GM21526 (cell line): Measurements from ENCODE around the gene EHMT1.
A peak's percentile ranks its signal among the peaks of the same experiment; 100 is the strongest.
"Not testable (repeated sequence)": the region's sequence is repeated elsewhere in the genome, so short reads cannot be mapped to it uniquely, and the experiment has no call there.

Experiments used
- ATAC-seq: cut with Tn5 transposase; IDR thresholded peaks from one replicate; pipeline ENCODE4 v1.9.1; 2021; ENCODE audit warnings: moderate library complexity; ENCODE audit not compliant: unreplicated experiment, low FRiP score

Gene EHMT1

GRCh38 chr9:137590123-137590468 lies 28.7 kb upstream of the EHMT1 start:
- no peak for ATAC-seq

- peak; percentile 66 for ATAC-seq
These were observed 28.1 kb upstream of the EHMT1 start, which contains the start of gene ZMYND19 for GRCh38 chr9:137590469-137591383. Gene ZMYND19, minus strand, starts transcription at chr9:137590512. Its CDS starts 249 bp downstream, at chr9:137590263.

GRCh38 chr9:137592767-137593166 lies 26.0 kb upstream of the EHMT1 start:
- ATAC-seq: no peak

DNA sequence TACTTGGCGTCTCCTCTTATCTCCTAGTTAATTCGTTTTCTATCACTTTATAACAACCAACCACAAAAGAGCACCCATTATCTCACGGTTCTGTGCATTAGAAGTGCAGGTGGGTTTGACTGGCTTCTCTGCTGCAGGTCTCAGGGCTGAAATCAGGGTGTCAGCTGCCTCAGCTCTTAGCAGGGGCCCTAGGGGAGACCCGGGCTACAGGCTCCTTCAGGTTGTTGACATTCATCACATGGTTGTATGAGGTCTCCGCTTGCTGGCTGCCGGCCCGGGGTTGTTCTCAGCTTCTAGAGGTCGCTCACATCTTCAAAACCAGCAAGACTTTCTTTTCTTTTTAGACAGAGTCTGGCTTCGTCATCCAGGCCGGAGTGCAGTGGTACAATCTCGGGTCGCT lies 25.6 kb upstream of the EHMT1 start:
- ATAC-seq: no peak

GRCh38 chr9:137596577-137596976 lies 22.2 kb upstream of the EHMT1 start:
- ATAC-seq: not testable (repeated sequence)

DNA sequence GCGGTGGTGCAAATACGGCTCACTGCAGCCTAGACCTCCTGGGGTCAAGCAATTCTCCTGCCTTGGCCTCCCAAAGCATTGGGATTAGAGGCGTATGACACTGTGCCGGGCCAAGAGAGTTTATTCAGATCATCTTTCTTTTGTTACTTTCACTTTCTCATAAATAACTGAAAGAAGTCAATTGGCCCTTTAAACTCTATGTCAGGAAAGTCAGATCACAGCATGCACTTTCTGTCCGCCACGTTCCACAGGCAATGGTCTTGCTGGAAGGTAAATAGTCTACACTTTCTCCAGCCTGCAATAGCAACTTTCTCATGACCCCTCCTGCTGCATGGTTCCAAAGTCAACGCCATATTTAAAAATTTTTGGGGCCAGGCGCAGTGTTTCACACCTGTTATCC lies 19.9 kb upstream of the EHMT1 start:
- no peak for ATAC-seq

- no peak for ATAC-seq
These were observed 16.1 kb upstream of the EHMT1 start for GRCh38 chr9:137602661-137603060.

DNA sequence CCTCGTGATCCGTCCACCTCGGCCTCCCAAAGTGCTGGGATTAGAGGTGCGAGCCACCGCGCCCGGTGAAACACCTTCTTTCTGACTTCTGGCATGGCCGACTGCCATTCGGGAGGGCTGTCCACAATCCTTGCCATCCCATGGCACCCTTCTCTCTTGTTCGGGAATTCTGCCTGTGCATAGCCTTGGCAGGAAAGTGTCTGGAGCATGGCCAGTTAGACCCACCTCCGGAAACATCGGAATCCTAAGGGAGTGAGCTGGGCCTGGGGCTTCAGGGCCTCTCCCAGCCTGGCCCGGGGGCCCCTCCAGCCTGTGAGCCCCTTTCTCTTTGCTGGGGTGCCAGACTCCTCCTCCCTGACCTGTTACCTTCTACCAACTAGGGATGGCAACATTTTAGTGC lies 14.9 kb upstream of the EHMT1 start:
- ATAC-seq: no peak

- no peak for ATAC-seq
These were observed 14.3 kb upstream of the EHMT1 start for GRCh38 chr9:137604345-137605086.

DNA sequence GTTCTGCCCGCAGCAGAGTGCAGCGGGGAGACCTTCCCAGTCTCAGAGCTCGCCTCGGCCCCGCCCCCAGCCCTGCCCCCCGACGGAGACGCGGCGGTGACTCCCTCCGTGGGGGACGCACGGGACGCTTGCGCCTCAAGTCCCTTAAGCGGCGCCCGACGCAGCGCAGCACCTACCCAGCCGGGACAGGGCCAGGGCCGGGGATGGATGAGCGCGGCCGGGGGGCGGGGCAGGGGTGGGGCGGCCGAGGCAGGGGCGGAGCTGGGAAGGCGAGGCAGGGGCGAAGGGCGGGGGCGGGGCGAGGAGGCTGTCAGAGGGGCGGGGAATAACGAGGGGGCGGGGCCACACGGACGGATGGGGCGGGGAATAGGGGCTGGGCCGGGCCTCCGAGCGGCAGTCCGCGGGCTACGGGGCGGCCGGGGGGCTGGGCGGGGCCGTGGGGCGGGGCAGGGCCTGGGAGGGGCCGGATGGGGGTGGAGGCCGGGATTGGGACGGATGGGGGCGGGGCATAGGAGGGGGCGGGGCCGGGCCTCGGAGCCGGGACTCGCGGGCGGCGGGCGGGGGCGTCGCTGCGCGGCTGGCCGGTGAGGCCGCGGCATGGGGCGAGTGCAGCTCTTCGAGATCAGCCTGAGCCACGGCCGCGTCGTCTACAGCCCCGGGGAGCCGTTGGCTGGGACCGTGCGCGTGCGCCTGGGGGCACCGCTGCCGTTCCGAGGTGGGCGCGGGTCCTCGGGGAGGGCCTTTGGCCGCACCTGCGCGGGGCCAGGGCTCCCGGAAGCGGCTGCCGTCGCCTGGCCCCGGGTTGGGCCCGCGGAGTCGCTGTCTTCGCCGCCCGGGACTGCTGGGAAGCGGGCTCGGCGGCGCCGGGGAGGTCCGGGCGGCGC lies 13.4 kb upstream of the EHMT1 start, which contains the start of gene ARRDC1:
ARRDC1 (plus strand) TSS at position 566 of the 884 bp plus-strand sequence; CDS start at position 598, 32 bp downstream.
- peak; percentile 83 for ATAC-seq

DNA sequence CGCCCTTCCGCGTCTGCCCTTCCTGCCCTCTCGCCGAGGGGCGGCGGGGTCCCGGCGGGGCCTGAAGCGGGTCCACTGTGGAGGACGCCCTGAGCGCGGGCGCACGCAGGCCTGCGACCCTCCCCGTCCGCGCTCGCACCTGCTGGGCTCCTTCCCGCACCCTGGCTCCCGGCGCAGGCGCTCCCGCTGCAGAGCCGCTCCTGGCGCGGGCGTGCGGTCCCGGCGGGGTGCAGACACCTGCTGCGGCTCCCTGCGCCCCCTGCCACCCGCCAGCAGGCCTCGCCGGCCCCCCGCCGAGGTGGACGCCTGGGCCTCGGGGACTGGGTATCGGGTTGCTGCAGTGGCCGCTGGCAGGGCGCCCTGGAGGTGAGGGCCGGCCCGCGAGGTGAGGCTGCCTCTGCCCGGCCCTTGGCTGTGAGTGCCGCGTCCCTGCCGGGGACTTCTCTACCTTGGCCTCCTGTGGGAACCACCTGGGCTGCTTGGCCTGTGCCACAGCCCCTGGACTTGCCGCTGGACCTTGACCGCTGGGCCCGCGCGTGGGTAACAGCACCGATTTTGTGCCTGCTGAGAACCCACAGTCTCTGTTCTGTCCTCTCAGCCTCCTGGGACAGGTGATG lies 12.7 kb upstream of the EHMT1 start:
- ATAC-seq: peak; percentile 0

DNA sequence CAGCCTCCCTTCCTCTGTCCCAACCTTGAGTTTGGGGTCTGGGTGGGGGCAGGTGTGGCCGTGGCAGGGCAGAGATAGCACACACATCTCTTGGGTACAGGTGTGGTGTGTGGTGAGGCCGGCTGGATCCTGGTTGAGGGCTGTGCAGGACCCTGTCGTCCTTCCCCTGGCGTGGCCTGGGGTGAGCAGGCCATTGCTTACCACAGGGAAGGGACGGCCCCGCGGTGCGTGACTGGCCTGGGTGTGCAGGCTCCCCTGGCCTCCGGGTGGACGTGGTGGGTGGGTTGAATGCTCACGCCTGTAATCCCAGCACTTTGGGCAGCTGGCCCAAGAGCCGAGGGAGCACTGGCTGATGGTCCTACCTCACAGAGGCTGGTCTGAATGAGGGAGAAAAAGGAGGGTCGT lies 12.1 kb upstream of the EHMT1 start:
- ATAC-seq: no peak

DNA sequence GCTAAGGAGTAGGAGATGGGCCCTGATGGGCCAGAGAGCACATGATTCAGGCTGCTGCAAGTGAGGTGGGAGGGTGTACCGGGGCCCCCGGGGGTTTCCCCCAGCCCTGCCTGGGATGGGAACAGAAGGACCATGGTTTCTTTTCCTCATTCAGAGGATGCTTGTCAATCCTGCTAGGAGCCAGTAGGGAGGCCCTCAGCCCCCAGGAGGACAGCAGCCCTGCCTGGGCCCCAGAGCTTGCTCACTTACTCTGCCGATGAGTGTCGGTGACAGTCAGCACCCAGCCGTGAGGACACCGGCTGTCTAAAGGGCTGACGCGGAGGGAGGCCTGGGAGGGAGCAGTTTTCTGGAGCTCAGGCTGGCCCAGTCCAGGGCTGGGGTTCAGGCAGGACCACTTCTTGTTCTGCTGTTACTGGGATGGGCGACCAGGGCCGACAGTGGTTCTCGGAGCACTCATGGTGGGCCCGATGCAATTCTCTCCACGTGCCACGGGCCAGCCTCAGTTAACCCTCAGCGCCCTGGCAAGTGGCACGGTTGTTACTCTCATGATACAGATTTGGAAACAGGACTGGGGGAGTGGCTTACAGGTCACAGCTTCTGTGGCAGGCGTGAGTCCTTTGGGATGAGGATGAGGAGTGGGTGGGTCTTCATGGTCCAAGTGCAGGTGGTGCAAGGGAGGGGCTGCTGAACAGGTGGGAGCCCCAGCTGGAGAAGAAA lies 11.5 kb upstream of the EHMT1 start:
- no peak for ATAC-seq

DNA sequence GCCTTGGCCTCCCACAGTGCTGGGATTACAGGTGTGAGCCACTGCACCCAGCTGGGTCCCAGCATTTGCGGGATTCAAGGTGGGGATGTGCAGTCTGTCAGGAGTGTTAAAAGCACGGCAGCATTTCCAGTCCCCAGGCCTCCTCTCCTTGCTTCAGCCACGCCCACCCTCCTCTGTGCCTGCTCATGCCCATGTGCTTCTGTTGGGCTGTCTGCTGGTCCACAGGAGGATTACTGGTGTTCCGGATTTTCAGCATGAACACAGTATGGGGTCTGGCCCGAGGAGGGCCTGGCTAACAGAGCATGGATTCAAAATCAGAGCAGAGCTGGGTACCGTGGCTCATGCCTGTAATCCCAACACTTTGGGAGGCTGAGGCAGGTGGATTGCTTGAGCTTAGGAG lies 7.9 kb upstream of the EHMT1 start:
- ATAC-seq: no peak

GRCh38 chr9:137611623-137612609 lies 6.9 kb upstream of the EHMT1 start:
- no peak for ATAC-seq

GRCh38 chr9:137612741-137613142 lies 6.1 kb upstream of the EHMT1 start:
- ATAC-seq: no peak

DNA sequence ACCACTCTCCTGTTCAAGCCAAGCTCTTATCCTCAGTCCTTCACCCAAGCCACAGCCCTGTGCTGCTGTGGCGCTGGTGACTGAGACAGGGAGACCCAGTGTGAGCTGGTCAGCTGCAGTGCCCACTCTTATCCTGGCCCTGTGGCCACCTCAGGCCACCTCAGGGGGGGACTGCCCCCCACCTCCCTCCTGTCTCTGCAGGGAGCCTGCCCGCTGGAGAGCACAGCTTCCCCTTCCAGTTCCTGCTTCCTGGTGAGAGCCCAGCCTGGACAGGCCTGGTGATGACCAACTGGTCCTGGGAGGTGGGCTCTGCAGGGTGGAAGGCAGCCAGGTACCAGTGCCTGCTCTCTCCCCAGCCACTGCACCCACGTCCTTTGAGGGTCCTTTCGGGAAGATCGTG lies 5.5 kb upstream of the EHMT1 start:
- ATAC-seq: no peak

DNA sequence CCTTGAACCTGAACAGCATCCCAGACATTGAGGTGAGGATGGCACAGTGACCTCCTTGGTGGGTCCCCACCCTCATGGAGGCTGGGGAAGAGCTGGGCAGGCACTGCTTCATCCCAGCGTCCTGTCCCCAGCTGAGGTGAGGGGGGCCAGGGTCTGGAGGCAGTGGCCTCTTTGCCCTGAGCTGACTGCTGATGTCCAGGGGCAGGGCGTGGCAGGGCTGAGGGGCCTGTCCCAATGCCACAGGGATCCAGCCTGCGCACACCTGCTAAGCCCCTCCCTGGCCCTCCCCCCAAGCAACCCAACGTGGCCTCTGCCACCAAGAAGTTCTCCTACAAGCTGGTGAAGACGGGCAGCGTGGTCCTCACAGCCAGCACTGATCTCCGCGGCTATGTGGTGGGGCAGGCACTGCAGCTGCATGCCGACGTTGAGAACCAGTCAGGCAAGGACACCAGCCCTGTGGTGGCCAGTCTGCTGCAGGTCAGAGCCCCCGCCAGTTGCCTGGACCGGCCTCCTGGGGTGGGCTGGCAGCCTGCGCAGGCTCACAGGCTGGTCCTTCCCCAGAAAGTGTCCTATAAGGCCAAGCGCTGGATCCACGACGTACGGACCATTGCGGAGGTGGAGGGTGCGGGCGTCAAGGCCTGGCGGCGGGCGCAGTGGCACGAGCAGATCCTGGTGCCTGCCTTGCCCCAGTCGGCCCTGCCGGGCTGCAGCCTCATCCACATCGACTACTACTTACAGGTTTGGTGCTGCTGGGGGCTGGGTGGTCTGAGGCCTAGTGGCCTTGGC lies 4.9 kb upstream of the EHMT1 start:
- no peak for ATAC-seq
